ENCODE data around the gene IQCF6.
"Not testable (repeated sequence)": the region's sequence is repeated elsewhere in the genome, so short reads cannot be mapped to it uniquely, and the experiment has no call there.

IQCF6 gene

DNA sequence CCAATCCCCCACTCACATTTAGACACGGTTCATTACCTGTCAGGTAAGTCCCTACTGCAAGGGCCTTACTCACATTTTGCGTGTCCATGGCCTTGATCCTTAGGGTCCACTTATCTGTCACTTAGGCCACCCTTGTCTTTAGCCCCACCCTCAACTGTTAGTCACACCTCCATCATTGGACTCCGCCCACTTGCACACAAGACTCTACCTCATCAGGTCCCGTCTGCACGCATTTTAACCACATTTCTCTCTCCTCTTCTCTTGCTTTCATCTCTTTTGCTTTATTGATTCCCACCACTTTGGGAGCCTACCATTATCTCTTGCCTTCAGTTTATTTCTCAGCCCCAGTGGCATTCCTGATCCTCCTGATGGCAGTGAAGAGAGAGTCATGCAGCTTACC lies at the start of gene IQCF6:
Gene IQCF6 (minus strand): TSS at position 101 of the 400 bp plus-strand sequence. CDS start 13 bp downstream, at position 88.
- no peak for DNase-seq

DNA sequence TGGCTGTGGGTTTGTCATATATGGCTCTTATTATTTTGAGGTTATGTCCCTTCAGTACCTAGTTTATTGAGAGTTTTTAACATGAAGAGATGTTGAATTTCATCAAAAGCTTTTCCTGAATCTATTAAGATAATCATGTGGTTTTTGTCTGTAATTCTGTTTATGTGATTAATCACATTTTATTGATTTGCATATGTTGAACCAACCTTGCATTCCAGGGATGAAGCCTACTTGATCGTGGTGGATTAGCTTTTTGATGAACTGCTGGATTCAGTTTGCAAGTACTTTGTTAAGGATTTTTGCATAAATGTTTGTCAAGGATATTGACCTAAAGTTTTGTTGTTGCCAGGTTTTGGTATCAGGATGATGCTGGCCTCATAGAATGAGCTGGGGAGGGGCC lies 49.3 kb upstream of the IQCF6 start:
- no peak for DNase-seq

DNA sequence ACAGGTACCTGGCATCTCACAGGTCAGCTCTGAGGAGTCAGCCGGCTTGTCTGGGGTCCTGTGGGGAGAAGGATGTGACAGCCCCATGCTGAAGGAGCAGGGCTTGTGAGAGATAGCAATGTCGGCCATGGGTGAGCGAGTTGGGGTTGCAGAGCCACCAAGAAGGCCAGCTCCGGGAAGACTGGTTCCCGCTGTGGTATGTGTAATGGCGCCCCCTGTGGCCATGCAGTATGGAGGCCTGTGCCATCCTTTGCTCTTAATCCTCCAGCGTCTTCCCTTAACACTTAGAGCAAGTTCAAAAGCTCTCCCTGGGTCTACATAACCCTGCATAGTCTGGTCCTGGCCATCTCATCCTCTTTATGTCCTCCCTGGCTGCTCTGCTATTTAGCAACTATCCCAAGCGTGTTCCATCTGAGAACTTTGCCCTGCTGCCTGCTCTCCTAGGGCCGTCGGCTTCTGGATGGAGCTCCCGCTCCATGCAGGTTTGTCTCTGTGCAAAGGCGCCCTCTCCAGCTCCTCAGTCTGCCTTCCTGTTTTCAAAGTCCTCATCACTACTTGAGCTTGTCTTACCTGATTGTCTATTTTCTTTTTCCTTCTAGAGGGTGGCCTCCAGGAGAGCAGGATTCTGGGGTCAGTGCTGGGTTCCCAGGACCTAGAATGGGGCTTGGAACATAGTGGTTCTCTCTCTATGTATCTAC lies 40.8 kb upstream of the IQCF6 start:
- DNase-seq: peak; percentile 60

GRCh38 chr3:51819151-51819550 lies 40.1 kb upstream of the IQCF6 start:
- no peak for DNase-seq

DNA sequence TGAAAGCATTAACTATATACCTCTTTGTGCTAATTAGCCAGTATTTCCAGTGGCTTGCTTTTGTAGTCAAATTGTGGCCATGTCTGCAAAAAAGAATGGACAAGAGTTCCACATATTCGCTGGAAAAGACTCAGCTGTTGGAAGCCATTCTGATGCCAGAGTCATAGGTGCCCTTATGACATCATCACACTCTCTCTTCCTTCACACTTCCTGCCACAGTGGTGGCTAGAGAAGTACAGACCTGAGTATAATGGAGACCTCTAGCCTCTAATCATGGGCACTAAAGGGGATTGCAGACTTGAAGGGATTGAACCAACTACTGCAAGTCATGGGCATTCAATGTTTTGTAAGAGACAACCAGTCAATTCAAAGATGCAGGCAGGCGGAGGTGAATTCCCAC lies 38.3 kb upstream of the IQCF6 start:
- no peak for DNase-seq

DNA sequence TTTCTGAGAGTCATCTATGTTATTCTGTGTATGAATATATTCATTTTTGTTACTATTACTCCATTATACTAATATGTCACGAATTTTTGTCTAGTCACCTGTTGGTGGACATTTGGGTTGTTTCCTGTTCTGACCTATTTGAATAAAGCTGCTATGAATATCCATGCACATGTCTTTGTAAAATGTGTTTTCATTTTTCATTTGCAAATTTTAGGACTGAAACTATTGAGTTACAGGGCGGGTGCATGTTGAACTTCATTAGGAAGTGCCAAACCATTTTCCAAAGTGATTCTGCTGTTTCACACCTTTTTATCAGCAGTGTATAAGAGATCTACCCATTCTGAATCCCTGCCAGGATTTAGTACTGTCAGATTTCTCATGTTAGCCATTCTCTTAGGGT lies 37.7 kb upstream of the IQCF6 start:
- DNase-seq: no peak

- no peak for DNase-seq
These were observed 36.6 kb upstream of the IQCF6 start for GRCh38 chr3:51815614-51816013.

DNA sequence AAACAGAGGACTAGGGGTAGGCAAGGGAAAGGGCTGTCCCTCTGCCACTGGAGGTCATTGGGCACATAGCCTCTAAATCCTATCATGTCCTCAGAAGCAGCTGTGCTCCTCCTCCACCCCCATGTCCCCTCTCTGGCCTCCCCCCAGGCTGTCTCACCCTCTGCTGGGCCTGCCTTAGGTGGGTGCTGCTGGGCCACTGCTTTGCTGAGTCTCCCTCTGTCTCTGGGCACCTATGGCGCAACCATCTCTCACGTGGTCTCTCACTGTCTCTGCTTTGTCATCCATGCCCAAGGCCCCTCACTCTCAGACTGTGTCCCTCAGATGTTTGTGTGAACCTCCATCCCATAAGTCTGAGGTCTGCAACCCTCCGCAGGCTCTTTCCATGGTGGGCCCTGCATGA lies 35.0 kb upstream of the IQCF6 start:
- no peak for DNase-seq

DNA sequence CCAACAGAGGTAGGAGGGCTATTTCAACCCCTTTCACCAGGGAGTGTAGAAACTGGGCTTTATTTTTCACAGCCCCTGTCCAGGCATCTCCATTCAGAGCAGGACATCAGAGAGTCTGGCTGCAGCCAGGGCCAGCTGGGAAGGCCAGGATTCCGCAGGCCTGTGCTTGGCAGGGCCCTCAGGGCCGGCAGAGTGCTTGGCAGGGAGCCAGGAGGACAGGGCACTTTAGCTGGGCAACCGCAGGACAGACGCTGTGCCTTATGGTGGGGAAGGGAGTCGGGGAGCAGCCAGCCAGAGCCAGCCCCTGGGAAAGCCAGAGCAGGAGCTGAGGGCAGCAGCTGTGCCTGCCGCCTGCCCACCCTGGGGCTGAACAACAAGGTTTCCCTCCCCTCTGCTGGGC lies 34.5 kb upstream of the IQCF6 start:
- no peak for DNase-seq

DNA sequence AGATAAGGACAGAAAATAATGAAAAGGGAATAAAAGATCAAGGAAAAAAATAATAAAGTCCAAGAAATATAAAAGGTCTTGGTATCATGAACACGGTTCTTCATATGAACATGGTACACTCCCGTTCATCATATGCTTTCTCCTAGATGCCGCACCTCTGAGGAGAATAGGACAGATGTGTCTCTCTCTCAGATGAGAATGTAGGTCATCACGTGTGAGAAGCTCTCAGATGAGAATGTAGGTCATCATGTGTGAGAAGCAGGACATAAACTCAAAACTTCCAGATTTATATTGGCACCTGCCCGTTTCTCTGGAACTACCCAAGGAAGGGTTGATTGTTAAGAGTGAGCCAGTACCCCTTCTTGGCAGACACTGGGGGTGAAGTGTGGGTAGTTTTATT lies 29.9 kb upstream of the IQCF6 start:
- no peak for DNase-seq

DNA sequence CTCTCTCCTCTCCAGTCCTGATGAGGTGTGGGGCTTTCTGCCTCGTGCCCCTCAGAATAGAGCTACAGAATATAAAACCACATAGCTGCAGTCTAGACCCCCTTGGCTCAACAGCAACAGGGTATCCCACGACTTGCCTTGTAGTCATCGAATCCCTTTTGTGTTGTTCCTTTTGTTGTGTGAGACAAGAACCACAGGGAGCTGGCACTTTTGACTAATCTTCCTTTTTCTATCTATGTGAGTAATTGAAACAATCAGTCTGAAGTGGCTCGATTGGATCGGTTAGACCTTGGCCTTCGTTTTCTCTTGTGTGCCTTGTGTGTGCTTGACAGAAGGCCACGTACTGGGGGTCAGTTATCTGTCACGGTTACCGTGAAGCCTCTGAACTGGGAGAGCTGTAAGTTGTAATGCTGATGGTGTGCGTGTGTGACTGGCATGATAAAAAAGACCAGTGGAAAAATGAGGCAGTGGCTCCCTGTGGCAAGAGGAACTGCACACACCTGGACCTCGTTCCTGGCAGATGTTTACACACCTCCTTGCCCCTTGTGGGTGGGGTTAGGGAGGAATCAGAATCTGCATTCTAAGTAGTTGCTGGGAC lies 23.2 kb upstream of the IQCF6 start:
- DNase-seq: no peak

GRCh38 chr3:51800750-51801125 lies 21.7 kb upstream of the IQCF6 start:
- DNase-seq: no peak

GRCh38 chr3:51799879-51800749 lies 21.1 kb upstream of the IQCF6 start:
- no peak for DNase-seq

DNA sequence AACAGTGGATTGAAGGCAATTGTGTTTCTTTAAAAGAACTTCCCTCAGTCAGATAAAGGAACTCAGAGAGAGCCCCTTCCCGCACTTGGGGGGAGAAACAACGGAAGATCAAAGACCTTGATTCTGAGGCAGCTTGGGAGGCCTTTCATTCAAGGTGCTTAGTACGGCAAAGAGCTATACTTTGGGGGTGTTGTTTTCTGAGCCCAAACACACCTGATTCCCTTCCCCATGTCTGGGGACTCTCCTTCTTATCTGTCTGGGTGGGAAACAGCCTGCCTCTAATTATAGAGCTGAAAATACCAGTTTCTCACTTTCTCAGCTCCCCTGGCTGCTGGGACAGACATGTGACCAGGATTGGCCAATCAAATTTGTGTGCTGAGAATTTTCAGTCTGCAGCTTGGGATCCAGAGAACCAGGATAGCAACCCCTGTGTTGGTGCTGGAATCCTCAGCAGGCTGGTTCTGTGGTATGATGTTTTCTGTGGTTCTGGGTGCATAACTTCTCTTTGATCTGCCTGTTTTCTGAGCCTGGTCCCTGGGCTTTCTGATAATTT lies 19.4 kb upstream of the IQCF6 start:
- DNase-seq: no peak

DNA sequence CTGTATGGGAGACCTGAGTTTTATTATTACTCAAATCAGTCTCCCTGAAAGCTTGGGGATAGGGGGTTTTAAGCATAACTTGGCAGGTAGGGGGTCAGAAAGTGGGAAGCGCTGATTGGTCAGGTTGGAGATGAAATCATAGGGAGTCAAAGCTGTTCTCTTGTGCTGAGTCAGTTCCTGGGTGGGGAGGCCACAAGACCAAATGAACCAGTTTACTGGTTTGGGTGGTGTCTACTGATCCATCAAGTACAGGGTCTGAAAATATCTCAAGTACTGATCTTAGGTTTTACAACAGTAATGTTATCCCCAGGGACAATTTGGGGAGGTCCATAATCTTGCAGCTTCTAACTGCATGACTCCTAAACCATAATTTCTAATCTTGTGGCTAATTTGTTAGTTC lies 17.8 kb upstream of the IQCF6 start:
- DNase-seq: no peak

GRCh38 chr3:51794206-51794605 lies 15.2 kb upstream of the IQCF6 start:
- no peak for DNase-seq

DNA sequence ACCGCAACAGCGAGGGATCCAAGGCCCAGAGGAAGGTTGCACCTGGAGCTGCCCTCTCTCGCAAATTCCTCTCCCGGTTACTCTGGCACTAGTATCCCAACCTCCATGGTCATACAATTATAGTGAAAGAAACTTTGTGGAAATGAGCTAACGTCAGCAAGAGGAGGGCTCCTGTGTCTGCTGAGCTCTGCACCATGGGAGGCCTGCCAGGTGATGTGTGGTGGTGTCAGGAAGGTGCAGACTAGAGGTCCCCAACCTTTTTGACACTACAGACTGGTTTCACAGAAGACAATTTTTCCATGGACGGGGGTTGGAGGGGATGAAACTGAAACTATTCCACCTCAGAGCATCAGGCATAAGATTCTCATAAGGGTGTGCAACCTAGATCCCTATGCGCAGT lies 13.2 kb upstream of the IQCF6 start:
- no peak for DNase-seq

- DNase-seq: no peak
These were observed 10.4 kb upstream of the IQCF6 start for GRCh38 chr3:51789437-51789836.

GRCh38 chr3:51787576-51787975 lies 8.5 kb upstream of the IQCF6 start:
- DNase-seq: not testable (repeated sequence)

DNA sequence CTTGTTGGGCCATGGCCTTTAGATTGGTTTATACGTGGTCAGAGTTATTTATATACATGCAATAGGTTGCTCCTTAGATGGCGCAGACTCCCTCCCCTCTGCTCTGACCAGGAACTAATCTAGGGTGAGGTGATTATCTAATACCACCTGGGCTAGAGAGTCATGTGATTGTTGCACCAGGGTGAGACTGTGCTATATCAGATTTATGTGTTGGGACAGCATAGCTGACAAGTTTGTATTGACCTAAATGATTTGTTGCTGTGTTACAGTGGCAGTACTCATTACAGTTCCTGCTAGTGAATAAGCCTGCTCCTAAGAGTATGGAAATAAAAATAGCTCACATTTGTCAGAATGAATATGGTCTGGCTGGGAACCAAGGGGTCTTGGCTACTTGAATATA lies 7.2 kb upstream of the IQCF6 start:
- no peak for DNase-seq

DNA sequence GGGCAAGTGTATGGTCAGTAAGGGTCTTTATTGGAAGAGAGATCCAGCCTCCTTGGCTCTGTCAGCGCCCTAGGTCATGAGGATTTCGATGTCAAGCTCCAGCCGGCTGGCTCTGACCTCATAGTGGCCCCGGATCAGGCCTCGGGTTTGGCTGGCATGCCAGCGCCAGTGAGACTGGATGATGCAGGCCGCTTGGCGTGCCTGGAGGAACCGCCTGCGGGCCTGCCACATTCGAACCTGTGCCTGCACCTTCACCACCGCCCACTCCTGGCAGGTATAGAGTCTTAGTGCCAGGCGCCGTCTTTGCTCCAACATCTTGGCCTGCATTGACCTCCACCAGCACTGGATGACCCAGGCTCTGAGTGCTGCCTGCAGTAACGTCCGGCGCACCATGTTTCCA lies 483 bp downstream of the IQCF6 start:
- DNase-seq: no peak

- DNase-seq: no peak
These were observed 1.1 kb downstream of the IQCF6 start for GRCh38 chr3:51777985-51778384.

DNA sequence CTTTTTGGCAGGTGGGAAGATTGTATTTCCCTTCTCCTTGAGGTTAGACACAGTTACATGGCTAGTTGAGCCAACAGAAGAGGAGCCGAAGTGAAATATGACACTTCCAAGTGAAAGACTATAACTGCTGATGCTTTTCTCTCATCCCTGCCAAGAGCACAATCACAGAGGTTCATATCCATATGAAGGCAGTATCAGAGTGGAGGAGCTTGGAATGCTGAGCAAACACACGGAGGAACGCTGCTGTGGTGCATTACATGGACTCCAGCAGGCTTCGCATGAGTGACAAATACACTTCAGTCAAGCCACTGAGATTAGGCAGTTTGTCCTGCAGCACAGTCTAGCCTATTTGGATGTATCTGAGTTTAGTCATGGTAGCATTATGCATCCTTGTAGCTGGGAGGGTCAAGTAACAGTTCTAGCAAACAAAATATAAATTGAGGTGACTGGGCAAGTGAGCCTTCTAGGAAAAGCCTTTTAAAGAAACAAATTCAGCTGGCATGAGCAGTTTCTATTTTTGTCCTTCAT lies 5.4 kb downstream of the IQCF6 start:
- DNase-seq: no peak

- no peak for DNase-seq
These were observed 19.8 kb downstream of the IQCF6 start for GRCh38 chr3:51759203-51759602.
